ENCODE results near the gene SMC3. TPM values are rescaled to one million over a fixed set of nuclear protein-coding genes. Genes with fewer than 3 reads are reported as not detected.

Gene SMC3
- total RNA-seq, 1 experiment from 2014 or later: 25.4 TPM

GRCh38 chr10:110644598-110645462 is 77.3 kb downstream of the SMC3 start:
- peaks cover 42% of the 10 kb centered on the region for H3K27me3 ChIP-seq
- no peaks in the 10 kb centered on the region for H3K36me3 ChIP-seq
- H3K4me3 ChIP-seq: peak overlapping the region; percentile 46; the same call in 1 of the 2 replicates
- no peaks in the 10 kb centered on the region for H3K9me3 ChIP-seq
- no peak for DNase-seq

GRCh38 chr10:110646417-110647135 is 79.1 kb downstream of the SMC3 start:
- Histone ChIP-seq H3K9me3 (no peaks in the 10 kb centered on the region), H3K36me3 (no peaks in the 10 kb centered on the region), H3K27me3 (peaks cover 35% of the 10 kb centered on the region), H3K4me3 (no peak overlapping the region)
- DNase-seq: no peak

GRCh38 chr10:110647136-110647430 is 79.6 kb downstream of the SMC3 start:
- no peak for DNase-seq
- Histone ChIP-seq H3K36me3 (no peaks in the 10 kb centered on the region), H3K27me3 (peaks cover 30% of the 10 kb centered on the region), H3K4me3 (no peak overlapping the region), H3K9me3 (no peaks in the 10 kb centered on the region)

- Histone ChIP-seq H3K4me3 (no peak overlapping the region), H3K9me3 (no peaks in the 10 kb centered on the region), H3K27me3 (peaks cover 15% of the 10 kb centered on the region), H3K36me3 (no peaks in the 10 kb centered on the region)
- no peak for DNase-seq
Observed at GRCh38 chr10:110648692-110649346, 81.3 kb downstream of the SMC3 start.

- Histone ChIP-seq H3K36me3 (no peaks in the 10 kb centered on the region), H3K27me3 (peaks cover 17% of the 10 kb centered on the region), H3K9me3 (no peaks in the 10 kb centered on the region), H3K4me3 (no peak overlapping the region)
- DNase-seq: no peak
Observed at GRCh38 chr10:110649347-110650264, 82.1 kb downstream of the SMC3 start.

- H3K9me3 ChIP-seq: no peaks in the 10 kb centered on the region
- H3K36me3 ChIP-seq: no peaks in the 10 kb centered on the region
- H3K27me3 ChIP-seq: peaks cover 17% of the 10 kb centered on the region
- no peak for DNase-seq
- no peak overlapping the region for H3K4me3 ChIP-seq
Observed at GRCh38 chr10:110650265-110650668, 82.8 kb downstream of the SMC3 start.

- Histone ChIP-seq H3K9me3 (no peaks in the 10 kb centered on the region), H3K4me3 (no peak overlapping the region), H3K36me3 (no peaks in the 10 kb centered on the region), H3K27me3 (peaks cover 17% of the 10 kb centered on the region)
- peak; percentile 57 for DNase-seq
Observed at GRCh38 chr10:110651044-110651958, 83.8 kb downstream of the SMC3 start.

GRCh38 chr10:110652475-110653118 is 85.1 kb downstream of the SMC3 start:
- no peak overlapping the region for H3K4me3 ChIP-seq
- H3K9me3 ChIP-seq: no peaks in the 10 kb centered on the region
- no peaks in the 10 kb centered on the region for H3K36me3 ChIP-seq
- peaks cover 14% of the 10 kb centered on the region for H3K27me3 ChIP-seq
- DNase-seq: no peak

Other genes with a start within 250 kb of the SMC3 start
- 0.59 TPM in 1 of 2 replicates, not detected in the other for gene DUSP5, start 69.8 kb upstream of the SMC3 start, total RNA-seq (2014; rRNA removed; shearing (Covaris generic); ENCODE audit: low replicate concordance)
- not detected in 2 replicates for gene RBM20, start 76.6 kb downstream of the SMC3 start, total RNA-seq (2014; rRNA removed; shearing (Covaris generic); ENCODE audit: low replicate concordance)

Measured in MG63 (cell line).